Fibroblast of mammary gland (primary cell): ENCODE measurements around the gene NTPCR.

Experiments used
- DNase-seq: peaks from one replicate; pipeline ENCODE4 v3.0.0-alpha.2; 2010; ENCODE audit warnings: low read depth
- H3K4me3 ChIP-seq: 2 replicates; pipeline ENCODE4 v1.5.1; 2011; ENCODE audit warnings: low read depth, mild to moderate bottlenecking, low read length, moderate library complexity; ENCODE audit not compliant: control insufficient read depth
- CTCF ChIP-seq: conservative IDR thresholded peaks from 2 replicates; pipeline ENCODE4 v1.5.1; 2011; ENCODE audit warnings: low read depth, low read length, inconsistent platforms; ENCODE audit not compliant: control insufficient read depth, insufficient read depth

NTPCR gene

GRCh38 chr1:232950197-232951176 is at the start of gene NTPCR:
NTPCR (plus strand) TSS chr1:232950611; CDS start chr1:232950711, 100 bp downstream.
- peak; percentile 89 for DNase-seq
- TF ChIP-seq CTCF = no peak
- H3K4me3 ChIP-seq = peak within 1 kb of the TSS; percentile 87

- H3K4me3 ChIP-seq = no peak overlapping the region
- no peak for TF ChIP-seq CTCF
- DNase-seq = no peak
Observed at GRCh38 chr1:232900818-232901217, 49.6 kb upstream of the NTPCR start.

GRCh38 chr1:232901255-232901654 is 49.2 kb upstream of the NTPCR start:
- DNase-seq = no peak
- TF ChIP-seq CTCF = no peak
- no peak overlapping the region for H3K4me3 ChIP-seq

GRCh38 chr1:232902774-232903350 is 47.5 kb upstream of the NTPCR start:
- no peak overlapping the region for H3K4me3 ChIP-seq
- DNase-seq = no peak
- no peak for TF ChIP-seq CTCF

- no peak overlapping the region for H3K4me3 ChIP-seq
- TF ChIP-seq CTCF = no peak
- DNase-seq = no peak
Observed at GRCh38 chr1:232904131-232904530, 46.3 kb upstream of the NTPCR start.

- DNase-seq = peak; percentile 58
- no peak overlapping the region for H3K4me3 ChIP-seq
- TF ChIP-seq CTCF = no peak
Observed at GRCh38 chr1:232904566-232904965, 45.8 kb upstream of the NTPCR start.
